SK-N-SH treated with all-trans-retinoic acid at 6 μM for 48 hours (cell line): ENCODE measurements around the gene SLC25A22.

ENCODE experiments used
- CSDC2 ChIP-seq: fragments of 250-450 bp; sonication (Bioruptor Pico); IDR thresholded peaks from 2 replicates; pipeline ENCODE4 v1.5.0; 2020; ENCODE audit warnings: mild to moderate bottlenecking, moderate library complexity
- CSRNP3 ChIP-seq: fragments of 250-450 bp; sonication (Bioruptor Pico); IDR thresholded peaks from 2 replicates; pipeline ENCODE4 v1.5.1; 2021; ENCODE audit warnings: mild to moderate bottlenecking, moderate library complexity
- ISL1 ChIP-seq: fragments of 250-450 bp; sonication (Bioruptor Pico); IDR thresholded peaks from 2 replicates; pipeline ENCODE4 v2.1.2; 2022; ENCODE audit warnings: mild to moderate bottlenecking, moderate library complexity
- OSR1 ChIP-seq: fragments of 250-450 bp; sonication (Bioruptor Pico); IDR thresholded peaks from 2 replicates; pipeline ENCODE4 v1.8.0; 2022; ENCODE audit warnings: moderate library complexity, mild to moderate bottlenecking, inconsistent platforms
- SNAI2 ChIP-seq: fragments of 250-450 bp; sonication (Bioruptor Pico); IDR thresholded peaks from 2 replicates; pipeline ENCODE4 v1.5.0; 2020; ENCODE audit warnings: mild to moderate bottlenecking, moderate library complexity
- TSHZ2 ChIP-seq: fragments of 250-450 bp; sonication (Bioruptor Pico); IDR thresholded peaks from 2 replicates; pipeline ENCODE4 v1.5.0; 2020; ENCODE audit warnings: mild to moderate bottlenecking, moderate library complexity
- ZFP3 ChIP-seq: fragments of 250-450 bp; sonication (Bioruptor Pico); IDR thresholded peaks from 2 replicates; pipeline ENCODE4 v1.5.0; 2020; ENCODE audit warnings: mild to moderate bottlenecking, moderate library complexity

GRCh38 chr11:812390-812789 is 14.3 kb upstream of the SLC25A22 start:
- TF ChIP-seq ZFP3 (CRISPR knock-in tag) (no peak), SNAI2 (no peak), CSRNP3 (CRISPR knock-in tag) (no peak), CSDC2 (CRISPR knock-in tag) (no peak), OSR1 (no peak), ISL1 (CRISPR knock-in tag) (no peak), TSHZ2 (CRISPR knock-in tag) (no peak)
